ENCODE measurements around the gene TM7SF2. TPM values are rescaled to one million over a fixed set of nuclear protein-coding genes. Genes with fewer than 3 reads are reported as not detected.

Gene TM7SF2
- 74.8 and 76.1 TPM in 2 replicates for total RNA-seq (2021)
- long read RNA-seq, transcript TM7SF2-202 (9 exons, 1,490 nt): minor isoform, 9 of 968 reads
- long read RNA-seq, transcript TM7SF2-201 (10 exons, 1,722 nt): major isoform, 623 of 968 reads
- long read RNA-seq, transcript TM7SF2-216 (9 exons, 1,671 nt): minor isoform, 6 of 968 reads
- long read RNA-seq, partial matches to known transcripts: 23 of 968 reads
- long read RNA-seq, other reads (novel, unspliced or antisense): 304 of 968 reads

- H3K23ac ChIP-seq (ENCODE audit: insufficient read length, low read depth, low read length): no peak within 1 kb of the TSS
- H3K27ac Mint-ChIP-seq: peak within 1 kb of the TSS; percentile 89 to 96 (median 94); a peak in 6 of 7 replicates
- no peak for TF ChIP-seq CTCF (conservative IDR thresholded peaks at IDR 0.05)
- no peaks in the 10 kb centered on the region for H4K20me1 ChIP-seq (ENCODE audit: control insufficient read depth, insufficient read depth, insufficient read length)
- H3K4me2 ChIP-seq (ENCODE audit: insufficient read depth, insufficient read length, low read length): peak within 1 kb of the TSS; percentile 56
- no peak within 1 kb of the TSS for H2AFZ ChIP-seq (ENCODE audit: low read length)
- no peaks in the 10 kb centered on the region for H3K79me2 ChIP-seq (ENCODE audit: insufficient read depth, low read length)
- no peaks in the 10 kb centered on the region for H3K27me3 ChIP-seq (ENCODE audit: insufficient read depth, low read length)
- H2BK120ac ChIP-seq (ENCODE audit: low read depth, low read length, poor library complexity, severe bottlenecking): no peak within 1 kb of the TSS
- no CpG with 5 or more reads among the region's 64 CpGs for WGBS (ENCODE audit: extremely low coverage, insufficient read length, low lambda C conversion rate)
- no peaks in the 10 kb centered on the region for H3K9me3 ChIP-seq (ENCODE audit: control insufficient read depth, low read depth, low read length)
- no peaks in the 10 kb centered on the region for H3K4me1 ChIP-seq (ENCODE audit: insufficient read depth, low read length)
- no peak within 1 kb of the TSS for H3K18ac ChIP-seq (ENCODE audit: insufficient read length, low read depth, low read length)
- no peak within 1 kb of the TSS for H3T11ph ChIP-seq (ENCODE audit: low read length)
- peak within 1 kb of the TSS; percentile 82 to 99 for H3K4me3 Mint-ChIP-seq
- H3K14ac ChIP-seq (ENCODE audit: insufficient read depth, low read length): peak within 1 kb of the TSS; percentile 58
- no peak within 1 kb of the TSS for H3K4ac ChIP-seq (ENCODE audit: low read depth, low read length)
- no peak within 1 kb of the TSS for H2BK12ac ChIP-seq (ENCODE audit: insufficient read length, low read depth, low read length)
- no peak within 1 kb of the TSS for H3K27ac ChIP-seq (ENCODE audit: insufficient read length, low read depth, low read length)
- H2BK20ac ChIP-seq (ENCODE audit: low read depth, low read length, poor library complexity, severe bottlenecking): no peak within 1 kb of the TSS
- no peak within 1 kb of the TSS for H2BK5ac ChIP-seq (ENCODE audit: insufficient read length, low read length)
- H4K8ac ChIP-seq (replicated peaks; ENCODE audit: insufficient read length, low read depth, low read length): no peak within 1 kb of the TSS
- H3K23me2 ChIP-seq (ENCODE audit: insufficient read length, low read depth, low read length, poor library complexity, severe bottlenecking): peaks cover 17% of the 10 kb centered on the region
- H4K91ac ChIP-seq (ENCODE audit: insufficient read length, low read depth, low read length): no peak within 1 kb of the TSS
- no peak within 1 kb of the TSS for H3K56ac ChIP-seq (ENCODE audit: insufficient read length, low read depth, low read length)
- no peaks in the 10 kb centered on the region for H3K9me3 Mint-ChIP-seq
- H3K79me1 ChIP-seq (ENCODE audit: insufficient read depth, low read depth, low read length, poor library complexity, severe bottlenecking): no peaks in the 10 kb centered on the region
- peaks cover 1% of the 10 kb centered on the region; the same call in 1 of the 2 replicates for H3K27me3 Mint-ChIP-seq (ENCODE audit: low read depth)
- peaks cover 2 to 28% (median 23%) of the 10 kb centered on the region in 3 experiments; a peak in 6 of 7 replicates for H3K36me3 Mint-ChIP-seq (ENCODE audit: insufficient read depth in 1 of 3, low read depth in 3 of 3)
- peak within 1 kb of the TSS; percentile 53 for H3K9ac ChIP-seq (ENCODE audit: extremely low read depth, insufficient read length, low read length)
- peak; percentile 97 for DNase-seq
- no peak within 1 kb of the TSS for H4K5ac ChIP-seq (ENCODE audit: insufficient read length, low read depth, low read length)
- no peak within 1 kb of the TSS for H2AK5ac ChIP-seq (ENCODE audit: insufficient read length, low read length)
- peaks cover 15 to 23% of the 10 kb centered on the region in 2 experiments for H3K4me1 Mint-ChIP-seq
- no peak within 1 kb of the TSS for H2BK15ac ChIP-seq (ENCODE audit: low read depth, low read length)
Observed at GRCh38 chr11:65111744-65112545, at the start of gene TM7SF2. Gene TM7SF2 (plus strand): TSS chr11:65111872. CDS start chr11:65112016, 144 bp downstream.
